GM12874 (cell line): ENCODE results near the gene ATP6V1G2.

Source experiments
- TF ChIP-seq, protein P1 (sequence below): IDR thresholded peaks from 2 replicates; pipeline ENCODE4 v1.5.1; 2011; ENCODE audit warnings: low read depth, mild to moderate bottlenecking, control low read depth, low read length, moderate library complexity; ENCODE audit not compliant: insufficient read depth

Gene ATP6V1G2

DNA sequence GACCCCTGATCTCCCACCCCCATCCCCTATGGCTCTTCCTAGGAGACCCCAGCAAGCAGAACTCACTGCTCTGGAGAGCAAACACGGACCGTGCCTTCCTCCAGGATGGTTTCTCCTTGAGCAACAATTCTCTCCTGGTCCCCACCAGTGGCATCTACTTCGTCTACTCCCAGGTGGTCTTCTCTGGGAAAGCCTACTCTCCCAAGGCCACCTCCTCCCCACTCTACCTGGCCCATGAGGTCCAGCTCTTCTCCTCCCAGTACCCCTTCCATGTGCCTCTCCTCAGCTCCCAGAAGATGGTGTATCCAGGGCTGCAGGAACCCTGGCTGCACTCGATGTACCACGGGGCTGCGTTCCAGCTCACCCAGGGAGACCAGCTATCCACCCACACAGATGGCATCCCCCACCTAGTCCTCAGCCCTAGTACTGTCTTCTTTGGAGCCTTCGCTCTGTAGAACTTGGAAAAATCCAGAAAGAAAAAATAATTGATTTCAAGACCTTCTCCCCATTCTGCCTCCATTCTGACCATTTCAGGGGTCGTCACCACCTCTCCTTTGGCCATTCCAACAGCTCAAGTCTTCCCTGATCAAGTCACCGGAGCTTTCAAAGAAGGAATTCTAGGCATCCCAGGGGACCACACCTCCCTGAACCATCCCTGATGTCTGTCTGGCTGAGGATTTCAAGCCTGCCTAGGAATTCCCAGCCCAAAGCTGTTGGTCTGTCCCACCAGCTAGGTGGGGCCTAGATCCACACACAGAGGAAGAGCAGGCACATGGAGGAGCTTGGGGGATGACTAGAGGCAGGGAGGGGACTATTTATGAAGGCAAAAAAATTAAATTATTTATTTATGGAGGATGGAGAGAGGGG lies 27.1 kb upstream of the ATP6V1G2 start:
- TF ChIP-seq, protein P1, sequence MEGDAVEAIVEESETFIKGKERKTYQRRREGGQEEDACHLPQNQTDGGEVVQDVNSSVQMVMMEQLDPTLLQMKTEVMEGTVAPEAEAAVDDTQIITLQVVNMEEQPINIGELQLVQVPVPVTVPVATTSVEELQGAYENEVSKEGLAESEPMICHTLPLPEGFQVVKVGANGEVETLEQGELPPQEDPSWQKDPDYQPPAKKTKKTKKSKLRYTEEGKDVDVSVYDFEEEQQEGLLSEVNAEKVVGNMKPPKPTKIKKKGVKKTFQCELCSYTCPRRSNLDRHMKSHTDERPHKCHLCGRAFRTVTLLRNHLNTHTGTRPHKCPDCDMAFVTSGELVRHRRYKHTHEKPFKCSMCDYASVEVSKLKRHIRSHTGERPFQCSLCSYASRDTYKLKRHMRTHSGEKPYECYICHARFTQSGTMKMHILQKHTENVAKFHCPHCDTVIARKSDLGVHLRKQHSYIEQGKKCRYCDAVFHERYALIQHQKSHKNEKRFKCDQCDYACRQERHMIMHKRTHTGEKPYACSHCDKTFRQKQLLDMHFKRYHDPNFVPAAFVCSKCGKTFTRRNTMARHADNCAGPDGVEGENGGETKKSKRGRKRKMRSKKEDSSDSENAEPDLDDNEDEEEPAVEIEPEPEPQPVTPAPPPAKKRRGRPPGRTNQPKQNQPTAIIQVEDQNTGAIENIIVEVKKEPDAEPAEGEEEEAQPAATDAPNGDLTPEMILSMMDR, result no peak

DNA sequence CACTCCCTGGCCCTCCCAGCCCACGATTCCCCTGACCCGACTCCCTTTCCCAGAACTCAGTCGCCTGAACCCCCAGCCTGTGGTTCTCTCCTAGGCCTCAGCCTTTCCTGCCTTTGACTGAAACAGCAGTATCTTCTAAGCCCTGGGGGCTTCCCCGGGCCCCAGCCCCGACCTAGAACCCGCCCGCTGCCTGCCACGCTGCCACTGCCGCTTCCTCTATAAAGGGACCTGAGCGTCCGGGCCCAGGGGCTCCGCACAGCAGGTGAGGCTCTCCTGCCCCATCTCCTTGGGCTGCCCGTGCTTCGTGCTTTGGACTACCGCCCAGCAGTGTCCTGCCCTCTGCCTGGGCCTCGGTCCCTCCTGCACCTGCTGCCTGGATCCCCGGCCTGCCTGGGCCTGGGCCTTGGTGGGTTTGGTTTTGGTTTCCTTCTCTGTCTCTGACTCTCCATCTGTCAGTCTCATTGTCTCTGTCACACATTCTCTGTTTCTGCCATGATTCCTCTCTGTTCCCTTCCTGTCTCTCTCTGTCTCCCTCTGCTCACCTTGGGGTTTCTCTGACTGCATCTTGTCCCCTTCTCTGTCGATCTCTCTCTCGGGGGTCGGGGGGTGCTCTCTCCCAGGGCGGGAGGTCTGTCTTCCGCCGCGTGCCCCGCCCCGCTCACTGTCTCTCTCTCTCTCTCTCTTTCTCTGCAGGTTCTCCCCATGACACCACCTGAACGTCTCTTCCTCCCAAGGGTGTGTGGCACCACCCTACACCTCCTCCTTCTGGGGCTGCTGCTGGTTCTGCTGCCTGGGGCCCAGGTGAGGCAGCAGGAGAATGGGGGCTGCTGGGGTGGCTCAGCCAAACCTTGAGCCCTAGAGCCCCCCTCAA lies 25.9 kb upstream of the ATP6V1G2 start, which contains the start of gene LTA:
TSS of gene LTA (plus strand) at position 249 of the 871 bp plus-strand sequence. CDS start at position 703, 454 bp downstream.
- TF ChIP-seq, protein P1, result no peak

DNA sequence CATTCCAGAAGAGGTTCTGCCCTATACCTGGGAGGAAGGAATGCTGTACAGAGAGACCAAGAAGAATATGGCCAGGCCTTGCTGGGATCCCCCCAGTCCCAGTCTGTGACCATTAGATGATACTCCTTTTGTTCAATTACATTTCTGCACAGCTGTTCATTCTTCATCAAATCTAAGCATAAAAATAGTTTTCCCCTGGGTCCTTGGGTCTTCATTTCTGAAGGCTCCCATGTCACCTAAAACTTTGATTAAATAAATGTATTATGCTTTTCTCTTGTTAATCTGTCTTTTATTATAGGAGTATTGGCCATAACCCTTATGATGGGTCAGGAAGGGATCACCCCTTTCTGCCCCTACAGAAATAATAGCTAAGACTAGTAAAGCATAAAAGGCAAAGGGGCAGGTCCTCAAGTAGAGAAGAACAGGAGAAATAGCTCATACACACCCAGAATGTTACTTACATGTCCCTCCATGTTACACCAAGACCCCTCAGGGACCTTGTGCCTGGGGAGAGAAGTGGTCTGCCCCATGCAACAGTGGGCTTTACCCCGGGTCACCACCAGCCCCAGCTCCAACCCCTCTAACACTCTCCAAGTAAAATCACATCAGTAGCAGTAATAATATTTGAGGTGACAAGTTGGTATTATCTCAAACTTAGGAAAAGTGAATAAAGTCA lies 23.6 kb upstream of the ATP6V1G2 start:
- TF ChIP-seq, protein P1, result no peak

DNA sequence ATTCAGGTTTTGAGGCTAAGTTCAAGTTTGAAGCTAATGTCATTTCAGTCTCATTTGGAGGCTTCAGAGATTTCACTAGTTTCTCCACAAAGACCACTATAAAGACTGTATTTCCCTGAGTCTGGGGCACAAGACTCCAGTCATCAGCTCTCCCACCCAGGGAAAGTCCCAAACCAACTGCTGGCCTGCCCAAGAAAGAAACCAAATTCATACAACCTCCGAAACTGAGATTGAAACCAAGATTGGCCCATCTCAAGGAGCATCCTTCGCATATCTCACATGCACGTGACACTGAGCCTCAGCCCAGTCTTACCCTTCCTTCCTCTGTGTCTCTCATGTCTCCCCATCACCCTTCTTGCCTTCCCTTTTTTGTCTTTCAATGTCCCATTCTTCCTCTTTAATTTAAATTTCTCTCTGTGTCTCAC lies 22.1 kb upstream of the ATP6V1G2 start:
- TF ChIP-seq, protein P1, result no peak

DNA sequence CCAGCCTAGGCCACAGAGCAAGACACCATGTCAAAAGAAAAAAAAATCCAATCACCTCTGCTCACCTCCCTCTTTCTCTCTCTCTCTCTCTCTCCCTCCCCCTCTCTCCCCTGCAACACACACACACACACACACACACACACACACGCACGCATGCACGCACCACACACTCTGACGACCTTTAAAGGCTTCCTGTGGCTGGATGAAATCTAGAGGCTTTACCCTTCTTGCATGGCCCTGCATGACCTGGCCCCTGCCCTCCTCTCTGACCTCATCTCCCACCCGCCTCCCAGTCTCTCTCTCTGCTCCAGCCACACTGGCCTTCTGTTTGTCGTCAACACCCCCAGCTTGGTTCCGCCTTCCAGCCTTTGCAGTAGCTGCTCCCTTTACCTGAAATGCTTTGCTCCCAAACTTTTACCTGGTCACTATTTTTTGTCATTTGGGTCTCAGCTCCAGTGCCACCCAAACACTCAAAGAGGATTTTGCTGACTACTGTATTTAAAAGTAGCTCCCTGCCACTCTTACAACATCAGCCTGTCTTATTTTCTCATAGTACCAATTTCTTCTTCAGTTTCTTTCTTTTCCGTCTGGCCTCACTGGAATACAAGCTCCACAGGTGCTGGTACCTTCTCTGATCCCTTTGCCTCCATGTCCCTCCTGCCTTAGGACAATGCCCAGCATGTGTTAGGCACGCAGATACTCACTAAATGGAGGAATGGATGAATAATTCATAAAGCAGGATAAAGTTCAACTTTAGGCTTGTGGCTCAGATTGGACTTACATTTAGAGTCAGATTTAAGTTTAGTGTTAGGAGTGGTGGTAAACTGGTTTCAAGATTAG lies 21.3 kb upstream of the ATP6V1G2 start:
- TF ChIP-seq, protein P1, result no peak

DNA sequence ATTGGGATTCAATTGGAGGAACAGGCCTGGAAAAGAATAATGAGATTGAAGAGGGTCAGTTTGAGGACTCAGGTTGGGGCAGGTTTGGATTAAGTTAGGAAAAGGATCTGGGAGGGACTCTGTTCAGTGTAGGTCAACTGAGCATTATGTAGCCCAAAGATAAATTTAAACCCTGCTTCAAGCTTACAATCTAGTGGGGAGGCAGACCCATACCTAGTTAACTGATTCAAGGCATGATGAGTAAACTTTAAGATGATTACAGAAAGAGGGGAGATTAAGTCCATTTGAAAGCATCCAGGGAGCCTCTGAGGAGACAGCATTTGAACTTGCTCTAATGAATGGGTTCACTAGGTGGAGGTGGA lies 14.3 kb upstream of the ATP6V1G2 start:
- TF ChIP-seq, protein P1, result no peak
